PC-3 (cell line): ENCODE measurements around the gene DMRT3. TPM values are rescaled to one million over a fixed set of nuclear protein-coding genes. Genes with fewer than 3 reads are reported as not detected.

Source experiments
- ATAC-seq: fragments of 200-7000 bp; cut with Tn5 transposase; 2 replicates; pipeline ENCODE4 v1.9.1; 2020; ENCODE audit warnings: mild to moderate bottlenecking, moderate library complexity
- BruUV-seq: library from RNA; stranded (reverse); fragments of 400-500 nt; replicated peaks from 2 replicates; lab custom pipeline; 2021; lab: Mats Ljungman, UMichigan
- CTCF ChIA-PET: fragments of 300-600 bp; sonication (Branson Sonifier 250); formaldehyde crosslinking; loops from one replicate; lab custom pipeline; 2022; ENCODE audit warnings: antibody characterized with exemption; lab: Charles Lee
- POLR2A ChIA-PET: fragments of 300-600 bp; sonication (Branson Sonifier 250); formaldehyde crosslinking; loops from one replicate; lab custom pipeline; 2022; ENCODE audit warnings: antibody characterized with exemption; ENCODE audit not compliant: unreplicated experiment; lab: Charles Lee
- DNase-seq: peaks from one replicate; pipeline ENCODE4 v3.0.0-alpha.2; 2015
- H2AFZ ChIP-seq: fragments of 300-600 bp; sonication (generic); 2 replicates; pipeline ENCODE4 v1.6.0; 2016; ENCODE audit warnings: antibody characterized with exemption, low read length
- H3F3A ChIP-seq: fragments of 300-600 bp; sonication (generic); one replicate; pipeline ENCODE4 v1.6.0; 2017; ENCODE audit warnings: antibody characterized with exemption, low read length, control low read depth, mild to moderate bottlenecking; ENCODE audit not compliant: unreplicated experiment
- H3K27ac ChIP-seq: fragments of 300-600 bp; sonication (generic); 2 replicates; pipeline ENCODE4 v1.5.1; 2016; ENCODE audit warnings: mild to moderate bottlenecking, low read length
- H3K27me3 ChIP-seq: fragments of 300-600 bp; sonication (generic); 2 replicates; pipeline ENCODE4 v1.6.1; 2016; ENCODE audit warnings: low read length, mixed read lengths
- H3K36me3 ChIP-seq: fragments of 300-600 bp; sonication (generic); 2 replicates; pipeline ENCODE4 v1.6.1; 2016; ENCODE audit warnings: low read depth, mixed run types, low read length, mixed read lengths
- H3K4me1 ChIP-seq: fragments of 300-600 bp; sonication (generic); 2 replicates; pipeline ENCODE4 v1.5.1; 2016; ENCODE audit warnings: low read length; ENCODE audit not compliant: insufficient read depth
- H3K4me2 ChIP-seq: fragments of 300-600 bp; sonication (generic); 2 replicates; pipeline ENCODE4 v1.6.0; 2016; ENCODE audit warnings: low read length
- H3K4me3 ChIP-seq: fragments of 300-600 bp; sonication (generic); 2 replicates; pipeline ENCODE4 v1.5.1; 2016; ENCODE audit warnings: mild to moderate bottlenecking, low read length, mixed read lengths
- H3K79me2 ChIP-seq: fragments of 300-600 bp; sonication (generic); 2 replicates; pipeline ENCODE4 v1.6.1; 2017; ENCODE audit warnings: low read length, mixed read lengths
- H3K9ac ChIP-seq: fragments of 300-600 bp; sonication (generic); 2 replicates; pipeline ENCODE4 v1.6.0; 2016; ENCODE audit warnings: mild to moderate bottlenecking, low read length
- H3K9me2 ChIP-seq: fragments of 300-600 bp; sonication (generic); replicated peaks from 2 replicates; pipeline ENCODE4 v1.6.1; 2016; ENCODE audit warnings: mixed run types, low read length, mixed read lengths
- H3K9me3 ChIP-seq: fragments of 300-600 bp; sonication (generic); 2 replicates; pipeline ENCODE4 v1.6.1; 2016; ENCODE audit warnings: low read length, mixed read lengths
- H4K20me1 ChIP-seq: fragments of 300-600 bp; sonication (generic); 2 replicates; pipeline ENCODE4 v1.6.1; 2016; ENCODE audit warnings: low read length, mixed read lengths
- EZH2 ChIP-seq: fragments of 300-600 bp; sonication (generic); IDR thresholded peaks from one replicate; pipeline ENCODE4 v1.6.1; 2017; ENCODE audit warnings: antibody characterized with exemption, mild to moderate bottlenecking, low read length; ENCODE audit not compliant: unreplicated experiment
- EZH2phosphoT487 ChIP-seq: fragments of 300-600 bp; sonication (generic); IDR thresholded peaks from 2 replicates; pipeline ENCODE4 v1.6.1; 2018; ENCODE audit warnings: mild to moderate bottlenecking, antibody characterized with exemption, low read length, borderline replicate concordance
- intact Hi-C: fragments of 100-400 bp; cut with micrococcal nuclease; formaldehyde crosslinking; loops from 2 replicates; pipeline ENCODE4 v1.9.0; 2023
- total RNA-seq: library from RNA; depleted of rRNA; stranded (reverse); fragments of >200 nt; gene quantifications from 2 replicates; pipeline ENCODE4 v1.2.3, GENCODE V29; 2014
- TF ChIP-seq, protein P1 (sequence below): fragments of 300-600 bp; sonication (generic); conservative IDR thresholded peaks from 2 replicates; pipeline ENCODE4 v1.5.1; 2017; ENCODE audit warnings: antibody characterized with exemption, low read depth, mild to moderate bottlenecking, low read length

Gene DMRT3
- total RNA-seq, 1 experiment from 2014 or later, result not detected

DNA sequence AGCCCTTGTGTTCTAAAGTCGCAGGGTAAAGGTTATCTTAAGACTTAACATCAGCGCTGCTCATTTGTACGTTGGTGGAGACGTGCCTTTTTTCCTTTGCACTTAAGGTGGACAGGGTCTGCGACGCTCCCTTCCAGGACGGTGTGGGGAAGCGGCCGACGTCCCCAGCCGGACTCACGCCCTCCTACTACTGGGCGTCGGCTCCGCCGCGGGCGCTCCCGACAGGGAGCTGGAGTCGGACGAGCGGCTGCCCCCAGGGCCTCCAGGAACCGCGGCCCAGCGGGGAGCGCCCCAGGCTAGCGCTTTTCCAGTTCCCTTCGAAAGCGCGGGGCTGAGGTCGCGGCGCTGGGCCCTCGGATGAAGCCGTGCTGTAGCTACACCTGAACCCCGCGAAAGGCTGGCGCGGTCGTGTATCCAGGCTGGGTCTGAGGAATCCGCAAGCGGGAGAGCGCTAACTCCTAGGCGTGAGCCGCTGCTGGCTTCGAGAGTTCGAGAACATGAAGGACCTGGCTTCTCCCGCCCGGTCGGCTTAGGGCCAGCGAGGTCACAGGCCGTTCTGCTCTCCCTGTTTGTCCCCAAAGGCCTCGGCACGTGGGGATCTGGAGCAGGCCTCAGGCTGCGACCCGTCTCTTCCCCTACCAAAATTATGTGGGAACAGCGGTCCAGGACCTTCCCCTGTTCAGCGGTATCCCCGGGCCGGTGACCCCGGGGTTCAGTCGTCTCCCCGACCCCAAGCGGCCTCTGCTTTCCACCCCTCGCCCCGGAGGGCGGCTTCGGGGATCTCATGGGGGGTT, 3.8 kb upstream of the DMRT3 start:
- Histone ChIP-seq H3K9me3 (no peaks in the 10 kb centered on the region), H3K4me1 (no peaks in the 10 kb centered on the region), H3K9me2 (no peaks in the 10 kb centered on the region), H3F3A (no peaks in the 10 kb centered on the region), H2AFZ (no peak overlapping the region), H3K27me3 (peaks cover 14% of the 10 kb centered on the region), H3K9ac (no peak overlapping the region), H3K4me2 (no peak overlapping the region), H3K79me2 (no peaks in the 10 kb centered on the region), H3K4me3 (no peak overlapping the region), H3K27ac (no peak overlapping the region), H4K20me1 (no peaks in the 10 kb centered on the region), H3K36me3 (no peaks in the 10 kb centered on the region)
- intact Hi-C loops, result no loop called here
- no peak for TF ChIP-seq EZH2
- CTCF ChIA-PET, result no interaction called here
- BruUV-seq, result no TSS peak
- POLR2A ChIA-PET, result no interaction called here
- ATAC-seq, result no peak
- no peak for DNase-seq

GRCh38 chr9:973295-973834, 3.1 kb upstream of the DMRT3 start:
- CTCF ChIA-PET, result no interaction called here

DNA sequence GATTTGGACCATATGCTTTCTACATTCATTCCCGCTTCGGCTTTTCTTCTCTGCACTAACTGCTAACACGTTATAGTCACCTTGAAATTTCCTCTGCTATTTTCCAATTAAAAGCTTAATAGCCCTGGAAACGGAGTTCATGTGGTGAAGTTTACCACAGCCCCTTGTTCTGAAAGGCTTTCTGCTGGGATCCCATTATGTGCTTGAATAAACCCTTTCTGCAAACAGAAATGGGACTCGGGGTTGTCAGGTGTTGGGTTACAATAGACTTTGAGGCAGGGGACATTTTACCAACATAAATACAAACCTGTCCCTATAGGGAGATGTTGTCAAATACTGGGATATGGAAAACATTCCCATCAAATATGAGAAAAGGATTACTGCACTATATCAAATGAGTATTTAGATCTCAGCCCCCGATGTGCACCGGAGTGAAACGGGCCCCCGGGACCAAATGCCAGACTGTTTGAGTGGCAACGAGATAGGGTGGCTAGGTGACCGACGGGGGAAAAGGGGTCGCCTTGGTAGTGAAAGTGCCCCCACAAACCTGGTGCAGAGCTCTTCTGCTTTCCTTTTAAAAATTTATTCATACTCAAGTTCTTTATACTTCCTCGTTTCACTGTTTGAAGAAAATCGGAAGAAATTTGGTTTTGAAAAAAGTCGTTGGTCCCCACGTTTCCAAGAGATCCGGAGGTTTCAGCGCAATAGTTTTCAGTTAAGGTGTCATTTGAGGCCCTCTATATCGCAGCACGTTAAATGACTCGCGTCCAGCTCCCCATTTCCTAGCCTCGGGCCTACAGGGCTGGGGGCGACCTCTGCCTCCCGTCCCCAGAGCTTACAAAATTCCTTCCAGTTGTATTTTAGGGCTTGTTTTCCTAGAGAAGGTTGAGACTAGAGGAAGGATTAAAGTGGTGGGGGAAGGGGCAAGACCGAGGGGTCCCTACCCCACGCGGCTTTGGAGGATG, 2.1 kb upstream of the DMRT3 start:
- no peaks in the 10 kb centered on the region for H3K9me3 ChIP-seq
- H3K36me3 ChIP-seq, result no peaks in the 10 kb centered on the region
- no peaks in the 10 kb centered on the region for H4K20me1 ChIP-seq
- ATAC-seq (no peak), DNase-seq (no peak)
- H3K4me1 ChIP-seq, result no peaks in the 10 kb centered on the region
- no peak overlapping the region for H2AFZ ChIP-seq
- H3K27ac ChIP-seq, result no peak overlapping the region
- BruUV-seq, result no TSS peak
- H3K27me3 ChIP-seq, result peaks cover 25% of the 10 kb centered on the region
- TF ChIP-seq, protein P1, sequence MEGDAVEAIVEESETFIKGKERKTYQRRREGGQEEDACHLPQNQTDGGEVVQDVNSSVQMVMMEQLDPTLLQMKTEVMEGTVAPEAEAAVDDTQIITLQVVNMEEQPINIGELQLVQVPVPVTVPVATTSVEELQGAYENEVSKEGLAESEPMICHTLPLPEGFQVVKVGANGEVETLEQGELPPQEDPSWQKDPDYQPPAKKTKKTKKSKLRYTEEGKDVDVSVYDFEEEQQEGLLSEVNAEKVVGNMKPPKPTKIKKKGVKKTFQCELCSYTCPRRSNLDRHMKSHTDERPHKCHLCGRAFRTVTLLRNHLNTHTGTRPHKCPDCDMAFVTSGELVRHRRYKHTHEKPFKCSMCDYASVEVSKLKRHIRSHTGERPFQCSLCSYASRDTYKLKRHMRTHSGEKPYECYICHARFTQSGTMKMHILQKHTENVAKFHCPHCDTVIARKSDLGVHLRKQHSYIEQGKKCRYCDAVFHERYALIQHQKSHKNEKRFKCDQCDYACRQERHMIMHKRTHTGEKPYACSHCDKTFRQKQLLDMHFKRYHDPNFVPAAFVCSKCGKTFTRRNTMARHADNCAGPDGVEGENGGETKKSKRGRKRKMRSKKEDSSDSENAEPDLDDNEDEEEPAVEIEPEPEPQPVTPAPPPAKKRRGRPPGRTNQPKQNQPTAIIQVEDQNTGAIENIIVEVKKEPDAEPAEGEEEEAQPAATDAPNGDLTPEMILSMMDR, result no peak
- TF ChIP-seq EZH2, result no peak
- TF ChIP-seq EZH2phosphoT487, result no peak
- H3K4me3 ChIP-seq, result no peak overlapping the region
- CTCF ChIA-PET, result no interaction called here
- no peak overlapping the region for H3K9ac ChIP-seq
- H3K79me2 ChIP-seq, result no peaks in the 10 kb centered on the region
- no peaks in the 10 kb centered on the region for H3K9me2 ChIP-seq
- no peak overlapping the region for H3K4me2 ChIP-seq
- H3F3A ChIP-seq, result no peaks in the 10 kb centered on the region
- POLR2A ChIA-PET, result no interaction called here
- intact Hi-C loops, result no loop called here

More at GRCh38 chr9:973295-973834, 3.1 kb upstream of the DMRT3 start:
- TF ChIP-seq, protein P1, result no peak
- no peak for TF ChIP-seq EZH2phosphoT487
- TF ChIP-seq EZH2, result no peak
- Histone ChIP-seq H3K9me2 (no peaks in the 10 kb centered on the region), H3K4me2 (no peak overlapping the region), H3K27me3 (peaks cover 21% of the 10 kb centered on the region), H3K9ac (no peak overlapping the region), H3K36me3 (no peaks in the 10 kb centered on the region), H3F3A (no peaks in the 10 kb centered on the region), H3K27ac (no peak overlapping the region), H2AFZ (no peak overlapping the region), H3K4me3 (no peak overlapping the region), H3K79me2 (no peaks in the 10 kb centered on the region), H3K9me3 (no peaks in the 10 kb centered on the region), H3K4me1 (no peaks in the 10 kb centered on the region), H4K20me1 (no peaks in the 10 kb centered on the region)
- DNase-seq, result no peak
- intact Hi-C loops, result no loop called here
- ATAC-seq, result no peak
- POLR2A ChIA-PET, result no interaction called here
- no TSS peak for BruUV-seq
